A673 (cell line): Measurements from ENCODE around the gene ACOT7. TPM values are rescaled to one million over a fixed set of nuclear protein-coding genes. Genes with fewer than 3 reads are reported as not detected.

Source experiments
- BruUV-seq: library from RNA; stranded (reverse); fragments of 400-500 nt; replicated peaks from 2 replicates; lab custom pipeline; 2021; lab: Mats Ljungman, UMichigan
- CTCF ChIA-PET: fragments of 300-600 bp; sonication (Branson Sonifier 250); formaldehyde crosslinking; loops from one replicate; lab custom pipeline; 2022; ENCODE audit warnings: antibody characterized with exemption; lab: Charles Lee
- POLR2A ChIA-PET: fragments of 300-600 bp; sonication (Branson Sonifier 250); formaldehyde crosslinking; loops from one replicate; lab custom pipeline; 2022; ENCODE audit warnings: antibody characterized with exemption; ENCODE audit not compliant: low non-redundant PET; lab: Charles Lee
- DNase-seq: peaks from one replicate; pipeline ENCODE4 v3.0.0-alpha.2; 2015; ENCODE audit warnings: low spot score
- H3K27ac ChIP-seq: fragments of 200-600 bp; sonication (generic); 2 replicates; pipeline ENCODE4 v1.5.1; 2016; ENCODE audit warnings: mixed run types, low read depth, mild to moderate bottlenecking, mixed read lengths, antibody characterized with exemption, low read length; ENCODE audit not compliant: poor library complexity, severe bottlenecking
- H3K27me3 ChIP-seq: fragments of 200-600 bp; sonication (generic); replicated peaks from 2 replicates; pipeline ENCODE4 v1.6.1; 2017; ENCODE audit warnings: mixed run types, low read depth, mild to moderate bottlenecking, mixed read lengths, antibody characterized with exemption, low read length; ENCODE audit not compliant: insufficient read depth, poor library complexity
- H3K36me3 ChIP-seq: fragments of 200-600 bp; sonication (generic); 2 replicates; pipeline ENCODE4 v1.6.1; 2016; ENCODE audit warnings: mixed run types, mild to moderate bottlenecking, mixed read lengths, antibody characterized with exemption, low read length; ENCODE audit not compliant: insufficient read depth, poor library complexity, severe bottlenecking
- H3K4me1 ChIP-seq: fragments of 200-600 bp; sonication (generic); 2 replicates; pipeline ENCODE4 v1.6.1; 2017; ENCODE audit warnings: mixed run types, mild to moderate bottlenecking, mixed read lengths, antibody characterized with exemption, low read length; ENCODE audit not compliant: insufficient read depth, poor library complexity, severe bottlenecking
- H3K4me3 ChIP-seq: fragments of 200-600 bp; sonication (generic); 2 replicates; pipeline ENCODE4 v1.5.1; 2016; ENCODE audit warnings: low read depth, mixed run types, mild to moderate bottlenecking, mixed read lengths, low read length; ENCODE audit not compliant: poor library complexity, severe bottlenecking
- H3K9me3 ChIP-seq: fragments of 200-600 bp; sonication (generic); 2 replicates; pipeline ENCODE4 v1.6.1; 2016; ENCODE audit warnings: mixed run types, low read depth, mild to moderate bottlenecking, mixed read lengths, antibody characterized with exemption, low read length; ENCODE audit not compliant: poor library complexity, severe bottlenecking
- CTCF ChIP-seq: fragments of 300-800, 200-600 bp; sonication (generic); conservative IDR thresholded peaks from 2 replicates; pipeline ENCODE4 v1.5.1; 2017; ENCODE audit warnings: low read depth, mild to moderate bottlenecking, antibody characterized with exemption, low read length, moderate library complexity, mixed read lengths
- EZH2 ChIP-seq: fragments of 200-600 bp; sonication (generic); IDR thresholded peaks from 2 replicates; pipeline ENCODE4 v1.6.1; 2017; ENCODE audit warnings: borderline replicate concordance, low read depth, mild to moderate bottlenecking, mixed read lengths, antibody characterized with exemption, low read length; ENCODE audit not compliant: poor library complexity, severe bottlenecking
- intact Hi-C: fragments of 100-400 bp; cut with micrococcal nuclease; formaldehyde crosslinking; loops from one replicate; pipeline ENCODE4 v1.10.0; 2022; ENCODE audit not compliant: unreplicated experiment
- total RNA-seq: library from RNA; stranded (reverse); gene quantifications from 2 replicates; pipeline ENCODE4 v1.2.3, GENCODE V29; 2021

The ACOT7 gene
- total RNA-seq, 1 experiment from 2014 or later = 132 TPM

- DNase-seq = no peak
- intact Hi-C loops = no loop called here
- TF ChIP-seq CTCF = no peak
- no peak for TF ChIP-seq EZH2
- Histone ChIP-seq H3K4me3 (no peak overlapping the region), H3K9me3 (no peaks in the 10 kb centered on the region), H3K36me3 (no peaks in the 10 kb centered on the region), H3K27ac (no peak overlapping the region), H3K4me1 (peaks cover 15% of the 10 kb centered on the region), H3K27me3 (no peaks in the 10 kb centered on the region)
- ChIA-PET CTCF (no interaction called here), POLR2A (no interaction called here)
- no TSS peak for BruUV-seq
These were observed 35.4 kb downstream of the ACOT7 start for GRCh38 chr1:6358144-6358624.

GRCh38 chr1:6357243-6357936 lies 36.2 kb downstream of the ACOT7 start:
- DNase-seq = no peak
- intact Hi-C loops = no loop called here
- POLR2A ChIA-PET = no interaction called here
- Histone ChIP-seq H3K9me3 (no peaks in the 10 kb centered on the region), H3K4me3 (no peak overlapping the region), H3K36me3 (no peaks in the 10 kb centered on the region), H3K4me1 (peaks cover 15% of the 10 kb centered on the region), H3K27me3 (no peaks in the 10 kb centered on the region), H3K27ac (no peak overlapping the region)
- TF ChIP-seq CTCF (peak; percentile 37; the same call in 1 of the 2 replicates), EZH2 (no peak)
- CTCF ChIA-PET = no interaction called here
- BruUV-seq = no TSS peak

GRCh38 chr1:6355621-6356020 lies 37.9 kb downstream of the ACOT7 start:
- peaks cover 15% of the 10 kb centered on the region for H3K4me1 ChIP-seq
- H3K27me3 ChIP-seq = no peaks in the 10 kb centered on the region
- H3K36me3 ChIP-seq = no peaks in the 10 kb centered on the region
- TF ChIP-seq EZH2 (no peak), CTCF (no peak)
- no peak overlapping the region for H3K4me3 ChIP-seq
- ChIA-PET POLR2A (no interaction called here), CTCF (no interaction called here)
- H3K9me3 ChIP-seq = no peaks in the 10 kb centered on the region
- intact Hi-C loops = no loop called here
- no TSS peak for BruUV-seq
- no peak for DNase-seq
- H3K27ac ChIP-seq = no peak overlapping the region
